Measurements from ENCODE around the gene MT3. TPM values are rescaled to one million over a fixed set of nuclear protein-coding genes. Genes with fewer than 3 reads are reported as not detected.

The MT3 gene
- total and polyA plus RNA-seq, 4 donors, result 1.6 TPM; not detected in 3

DNA sequence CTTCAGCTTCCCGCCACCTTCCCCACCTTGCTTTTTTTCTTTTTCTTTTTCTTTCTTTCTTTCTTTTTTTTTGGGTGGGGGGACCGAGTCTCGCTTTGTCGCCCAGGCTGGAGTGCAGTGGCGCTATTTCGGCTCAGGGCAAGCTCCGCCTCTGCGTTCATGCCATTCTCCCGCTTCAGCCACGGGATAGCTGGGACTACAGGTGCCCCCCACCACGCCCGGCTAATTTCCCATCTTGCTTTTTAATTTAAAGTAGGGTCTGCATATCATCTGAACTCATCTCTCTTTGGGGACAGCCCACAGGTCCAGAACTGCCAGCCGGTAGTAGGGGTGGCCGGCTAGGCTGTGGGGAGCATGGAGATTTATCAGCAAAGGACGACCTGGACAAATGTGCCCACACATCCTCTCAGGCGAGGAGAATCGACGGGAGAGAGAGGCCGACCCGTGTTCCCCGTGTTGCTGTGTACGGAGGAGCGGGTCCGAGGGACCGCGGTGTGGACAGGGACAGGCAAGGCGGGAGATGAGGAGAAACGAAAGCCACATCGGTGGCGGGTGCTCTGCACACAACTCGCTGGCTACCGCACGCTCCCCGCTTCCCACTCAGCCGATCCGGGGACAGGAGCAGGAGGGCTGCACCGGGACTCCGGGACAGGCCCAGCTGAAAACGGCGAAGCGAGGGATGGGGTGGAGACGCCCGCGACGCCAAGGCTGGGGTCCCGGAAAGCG lies 45.5 kb downstream of the MT3 start:
- H3K27me3 ChIP-seq (ENCODE audit: control insufficient read depth in 1 of 2, insufficient read depth in 2 of 2, low read length in 1 of 2), result no peaks in the 10 kb centered on the region
- no peak for DNase-seq
- 68 to 72% methylated on average over 47 of the region's 47 CpGs for WGBS, 2 donors
- no peaks in the 10 kb centered on the region for H3K4me1 ChIP-seq (ENCODE audit: control insufficient read depth in 1 of 2, insufficient read depth in 2 of 2, low read length in 2 of 2)
- no peak for ATAC-seq (ENCODE audit: low FRiP score)
- H3K9me3 ChIP-seq (ENCODE audit: control insufficient read depth, low read length), result no peaks in the 10 kb centered on the region
- H3K36me3 ChIP-seq (ENCODE audit: control insufficient read depth in 1 of 2, insufficient read depth in 2 of 2, low read length in 1 of 2), result no peaks in the 10 kb centered on the region
- H3K4me3 ChIP-seq (ENCODE audit: low read length in 2 of 2), result no peak overlapping the region
- intact Hi-C loops (cut with DNase I), result no loop called here
- no peak overlapping the region for H3K27ac ChIP-seq (ENCODE audit: low read depth in 1 of 2, low read length in 2 of 2)

- Histone ChIP-seq H3K4me3 (ENCODE audit: low read length in 2 of 2) (no peak overlapping the region), H3K36me3 (ENCODE audit: control insufficient read depth in 1 of 2, insufficient read depth in 2 of 2, low read length in 1 of 2) (no peaks in the 10 kb centered on the region), H3K9me3 (ENCODE audit: control insufficient read depth, low read length) (no peaks in the 10 kb centered on the region), H3K4me1 (ENCODE audit: control insufficient read depth in 1 of 2, insufficient read depth in 2 of 2, low read length in 2 of 2) (no peaks in the 10 kb centered on the region), H3K27me3 (ENCODE audit: control insufficient read depth in 1 of 2, insufficient read depth in 2 of 2, low read length in 1 of 2) (no peaks in the 10 kb centered on the region), H3K27ac (ENCODE audit: low read depth in 1 of 2, low read length in 2 of 2) (no peak overlapping the region)
- DNase-seq, result no peak
- intact Hi-C loops (cut with DNase I), result no loop called here
- ATAC-seq (ENCODE audit: low FRiP score), result no peak
- WGBS, 2 donors, result 46 to 59% methylated on average over 31 to 40 of the region's 40 CpGs
Measured at GRCh38 chr16:56635441-56635967, 46.2 kb downstream of the MT3 start.

DNA sequence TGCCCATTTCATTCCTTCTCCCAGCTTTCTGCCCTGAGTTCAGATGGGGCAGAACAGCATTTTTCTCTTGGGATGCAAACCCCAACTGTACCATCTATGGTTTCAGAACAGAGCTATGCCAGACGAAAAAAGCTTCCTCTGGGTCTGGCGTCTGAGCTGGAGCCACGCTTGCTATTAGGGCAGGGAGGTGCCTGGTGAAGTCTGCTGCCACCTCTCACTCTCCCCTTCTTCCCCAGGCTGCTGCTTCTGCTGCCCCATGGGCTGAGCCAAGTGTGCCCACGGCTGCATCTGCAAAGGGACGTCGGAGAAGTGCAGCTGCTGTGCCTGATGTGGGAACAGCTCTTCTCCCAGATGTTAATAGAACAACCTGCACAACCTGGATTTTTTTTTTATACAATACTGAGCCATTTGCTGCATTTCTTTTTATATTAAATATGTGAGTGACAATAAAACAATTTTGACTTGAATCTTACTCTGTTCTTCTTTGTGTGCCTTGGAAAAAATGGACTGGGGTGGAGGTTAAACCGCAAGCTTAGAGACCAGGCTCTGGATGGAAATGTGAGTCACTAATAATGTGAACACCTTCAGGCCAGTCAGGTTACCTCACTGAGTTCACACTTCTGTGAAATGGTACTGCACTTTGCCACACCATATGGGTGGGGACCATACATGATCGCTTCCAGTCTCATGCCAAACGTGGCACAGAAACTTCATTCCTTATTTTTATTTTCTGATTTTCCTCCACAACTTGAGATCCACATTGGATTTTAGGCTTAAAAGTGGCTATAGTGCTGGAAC lies 47.5 kb downstream of the MT3 start:
- H3K27me3 ChIP-seq (ENCODE audit: control insufficient read depth in 1 of 2, insufficient read depth in 2 of 2, low read length in 1 of 2), result no peaks in the 10 kb centered on the region
- no peaks in the 10 kb centered on the region for H3K9me3 ChIP-seq (ENCODE audit: control insufficient read depth, low read length)
- ATAC-seq (ENCODE audit: low FRiP score) (no peak), DNase-seq (no peak)
- intact Hi-C loops (cut with DNase I), result no loop called here
- H3K27ac ChIP-seq (ENCODE audit: low read depth in 1 of 2, low read length in 2 of 2), result no peak overlapping the region
- no peaks in the 10 kb centered on the region for H3K4me1 ChIP-seq (ENCODE audit: control insufficient read depth in 1 of 2, insufficient read depth in 2 of 2, low read length in 2 of 2)
- WGBS, 2 donors, result 85% methylated on average over 9 of the region's 9 CpGs
- H3K36me3 ChIP-seq (ENCODE audit: control insufficient read depth in 1 of 2, insufficient read depth in 2 of 2, low read length in 1 of 2), result no peaks in the 10 kb centered on the region
- H3K4me3 ChIP-seq (ENCODE audit: low read length in 2 of 2), result no peak overlapping the region

DNA sequence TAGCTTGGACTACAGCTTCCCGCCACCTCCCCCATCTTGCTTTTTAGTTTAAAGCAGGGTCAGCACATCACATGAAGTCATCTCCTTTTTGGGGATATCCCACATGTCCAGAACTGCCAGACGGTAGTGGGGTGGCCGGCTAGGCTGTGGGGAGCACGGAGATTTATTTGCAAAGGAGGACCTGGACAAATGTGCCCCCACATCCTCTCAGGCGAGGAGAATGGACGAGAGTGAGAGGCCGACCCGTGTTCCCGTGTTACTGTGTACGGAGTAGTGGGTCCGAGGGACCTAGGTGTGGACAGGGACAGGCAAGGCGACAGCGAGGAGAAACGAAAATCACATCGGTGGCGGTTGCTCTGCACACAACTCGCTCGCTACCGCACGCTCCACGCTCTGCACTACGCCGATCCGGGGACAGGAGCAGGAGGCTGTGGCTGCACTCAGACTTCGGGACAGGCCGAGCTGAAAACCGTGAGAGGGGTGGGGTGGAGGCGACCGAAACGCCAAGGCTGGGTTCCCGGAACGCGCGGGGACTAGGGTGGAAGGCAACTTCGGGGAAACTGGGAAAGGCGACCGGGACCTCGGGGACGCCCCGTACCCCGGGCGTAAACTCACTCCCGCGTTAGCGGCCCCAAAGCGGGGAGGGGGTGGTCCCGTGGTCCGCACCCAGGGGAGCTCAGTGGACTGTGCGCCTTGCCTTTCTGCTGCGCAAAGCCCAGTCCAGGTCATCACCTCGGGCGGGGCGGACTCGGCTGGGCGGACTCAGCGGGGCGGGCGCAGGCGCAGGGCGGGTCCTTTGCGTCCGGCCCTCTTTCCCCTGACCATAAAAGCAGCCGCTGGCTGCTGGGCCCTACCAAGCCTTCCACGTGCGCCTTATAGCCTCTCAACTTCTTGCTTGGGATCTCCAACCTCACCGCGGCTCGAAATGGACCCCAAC lies 48.8 kb downstream of the MT3 start, which contains the start of gene MT1A:
Gene MT1A, plus strand, starts transcription at position 853 of the 937 bp plus-strand sequence. Its CDS starts 73 bp downstream, at position 926.
- DNase-seq (peak; percentile 89 to 95), ATAC-seq (ENCODE audit: low FRiP score) (peak; percentile 90)
- no peaks in the 10 kb centered on the region for H3K9me3 ChIP-seq (ENCODE audit: control insufficient read depth, low read length)
- H3K4me3 ChIP-seq (ENCODE audit: low read length in 2 of 2), result no peak within 1 kb of the TSS
- no peaks in the 10 kb centered on the region for H3K27me3 ChIP-seq (ENCODE audit: control insufficient read depth in 1 of 2, insufficient read depth in 2 of 2, low read length in 1 of 2)
- no peaks in the 10 kb centered on the region for H3K36me3 ChIP-seq (ENCODE audit: control insufficient read depth in 1 of 2, insufficient read depth in 2 of 2, low read length in 1 of 2)
- H3K4me1 ChIP-seq (ENCODE audit: control insufficient read depth in 1 of 2, insufficient read depth in 2 of 2, low read length in 2 of 2), result no peaks in the 10 kb centered on the region
- WGBS, 2 donors, result 20 to 23% methylated on average over 68 of the region's 68 CpGs
- peak within 1 kb of the TSS in 1 of 2 donors; percentile 39 for H3K27ac ChIP-seq (ENCODE audit: low read depth in 1 of 2, low read length in 2 of 2)
- intact Hi-C loops (cut with DNase I), result no loop called here

DNA sequence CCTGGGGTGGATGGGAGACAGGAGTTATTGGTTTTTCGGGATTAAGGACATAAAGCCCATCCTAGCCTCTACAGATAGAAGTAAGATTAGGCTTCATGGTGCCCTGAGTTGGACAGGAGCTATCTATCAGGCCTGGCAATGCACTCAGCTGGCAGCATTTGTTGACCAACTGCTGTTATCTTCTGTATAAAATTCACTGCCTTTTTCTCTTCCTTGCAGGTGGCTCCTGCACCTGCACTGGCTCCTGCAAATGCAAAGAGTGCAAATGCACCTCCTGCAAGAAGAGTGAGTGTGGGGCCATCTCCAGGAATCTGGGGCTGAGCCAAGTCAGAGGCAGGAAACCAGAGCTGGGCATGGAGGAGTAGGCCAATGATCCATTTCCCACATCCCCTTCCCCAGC lies 49.7 kb downstream of the MT3 start:
- H3K27ac ChIP-seq (ENCODE audit: low read depth in 1 of 2, low read length in 2 of 2), result no peak overlapping the region
- intact Hi-C loops (cut with DNase I), result no loop called here
- H3K4me3 ChIP-seq (ENCODE audit: low read length in 2 of 2), result no peak overlapping the region
- WGBS, 2 donors, result 60 to 64% methylated on average over 1 of the region's 1 CpG
- DNase-seq, result no peak
- no peaks in the 10 kb centered on the region for H3K9me3 ChIP-seq (ENCODE audit: control insufficient read depth, low read length)
- ATAC-seq (ENCODE audit: low FRiP score), result no peak
- no peaks in the 10 kb centered on the region for H3K36me3 ChIP-seq (ENCODE audit: control insufficient read depth in 1 of 2, insufficient read depth in 2 of 2, low read length in 1 of 2)
- no peaks in the 10 kb centered on the region for H3K4me1 ChIP-seq (ENCODE audit: control insufficient read depth in 1 of 2, insufficient read depth in 2 of 2, low read length in 2 of 2)
- no peaks in the 10 kb centered on the region for H3K27me3 ChIP-seq (ENCODE audit: control insufficient read depth in 1 of 2, insufficient read depth in 2 of 2, low read length in 1 of 2)

GRCh38 chr16:56640076-56640475 lies 50.7 kb downstream of the MT3 start:
- intact Hi-C loops (cut with DNase I), result loop anchor here in 1 of 2 donors (5.0 kb wide), 2 partner anchors 38 to 42 kb away; partner anchors contain the start of gene MT1X
- Histone ChIP-seq H3K4me3 (ENCODE audit: low read length in 2 of 2) (no peak overlapping the region), H3K36me3 (ENCODE audit: control insufficient read depth in 1 of 2, insufficient read depth in 2 of 2, low read length in 1 of 2) (no peaks in the 10 kb centered on the region), H3K9me3 (ENCODE audit: control insufficient read depth, low read length) (no peaks in the 10 kb centered on the region), H3K4me1 (ENCODE audit: control insufficient read depth in 1 of 2, insufficient read depth in 2 of 2, low read length in 2 of 2) (no peaks in the 10 kb centered on the region), H3K27ac (ENCODE audit: low read depth in 1 of 2, low read length in 2 of 2) (no peak overlapping the region), H3K27me3 (ENCODE audit: control insufficient read depth in 1 of 2, insufficient read depth in 2 of 2, low read length in 1 of 2) (no peaks in the 10 kb centered on the region)
- 82 to 90% methylated on average over 1 of the region's 1 CpG for WGBS, 2 donors
- ATAC-seq (ENCODE audit: low FRiP score), result no peak
- no peak for DNase-seq

Measured in aorta (tissue), 5 donors.